ENCODE measurements around the gene LDHAL6B. TPM values are rescaled to one million over a fixed set of nuclear protein-coding genes. Genes with fewer than 3 reads are reported as not detected.

LDHAL6B gene
- total RNA-seq, 1 donor from 2014 or later = not detected

DNA sequence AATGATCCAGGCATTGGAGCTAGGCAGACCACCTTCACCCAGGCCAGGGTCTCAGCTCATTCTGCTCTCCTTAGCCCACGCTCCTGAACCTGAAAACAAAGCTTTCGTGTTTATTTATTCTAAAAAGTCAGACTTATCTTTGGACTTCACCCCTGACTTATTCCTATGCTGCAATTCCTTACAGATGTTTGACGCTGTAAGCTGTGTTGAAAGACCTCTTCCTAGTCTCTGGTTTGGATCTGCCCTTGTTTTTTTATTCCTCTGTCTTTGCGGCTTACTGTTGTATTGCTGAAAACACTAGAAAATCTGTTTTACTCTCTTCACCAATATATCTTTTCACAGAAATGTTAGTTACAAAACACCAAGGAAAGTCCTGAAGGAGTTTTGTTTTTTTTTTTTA is 40.5 kb upstream of the LDHAL6B start:
- peak overlapping the region; percentile 53 for H3K27ac Mint-ChIP-seq (ENCODE audit: unreplicated experiment)

DNA sequence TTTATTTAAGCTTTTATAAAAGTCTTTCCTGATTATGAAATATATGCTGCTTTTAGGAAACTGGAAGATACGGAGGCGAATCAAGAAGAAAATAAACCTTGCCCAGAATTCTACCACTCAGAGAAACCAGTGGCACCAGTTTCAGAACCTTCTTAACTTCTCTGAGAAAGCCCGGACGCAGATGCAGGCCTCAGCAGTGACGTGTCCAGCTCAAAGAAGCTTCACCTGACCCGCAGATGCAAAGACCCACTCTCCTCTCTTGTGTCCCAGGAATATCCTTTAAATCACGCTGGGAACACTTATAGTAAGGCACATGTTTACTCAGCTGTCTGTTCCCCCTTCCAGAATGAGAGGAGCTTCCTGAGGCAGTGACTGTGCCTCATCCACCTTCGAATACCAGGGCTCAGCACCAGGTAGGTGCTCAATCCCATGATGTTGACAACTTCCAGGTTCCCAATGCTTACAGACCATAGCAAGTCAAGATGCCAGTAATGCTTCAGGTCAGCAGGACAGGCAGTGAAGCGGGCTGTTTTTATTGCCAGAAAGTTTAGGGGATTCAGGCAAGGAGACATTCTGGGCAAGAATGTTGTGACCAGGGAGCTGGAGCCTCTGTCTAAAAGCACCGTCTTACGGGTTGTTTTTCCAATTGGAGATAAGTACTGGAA is 39.9 kb upstream of the LDHAL6B start:
- H3K27ac Mint-ChIP-seq (ENCODE audit: unreplicated experiment) = peak overlapping the region; percentile 53
- H3K27me3 Mint-ChIP-seq (ENCODE audit: low read depth, unreplicated experiment) = no peaks in the 10 kb centered on the region
- DNase-seq (ENCODE audit: low read depth) (no peak), FAIRE-seq (no peak)
- no peaks in the 10 kb centered on the region for H3K9me3 Mint-ChIP-seq (ENCODE audit: unreplicated experiment)
- H3K4me3 Mint-ChIP-seq (ENCODE audit: unreplicated experiment) = no peak overlapping the region
- peaks cover 40% of the 10 kb centered on the region for H3K4me1 Mint-ChIP-seq (ENCODE audit: low read depth, unreplicated experiment)
- Histone ChIP-seq H3K4me2 (ENCODE audit: low read length) (no peak overlapping the region), H3K4me3 (ENCODE audit: insufficient read depth, low read depth, low read length) (no peak overlapping the region), H3K4me1 (ENCODE audit: insufficient read depth, low read length) (peaks cover 41% of the 10 kb centered on the region), H3K27me3 (ENCODE audit: insufficient read depth, low read length) (no peaks in the 10 kb centered on the region), H3K9ac (ENCODE audit: low read length) (no peak overlapping the region), H4K20me1 (ENCODE audit: insufficient read depth, low read length) (no peaks in the 10 kb centered on the region), H3K79me2 (ENCODE audit: insufficient read depth, low read length) (no peaks in the 10 kb centered on the region), H3K9me3 (ENCODE audit: insufficient read depth, low read depth, low read length) (no peaks in the 10 kb centered on the region), H3K36me3 (ENCODE audit: insufficient read depth, low read length) (peaks cover 17% of the 10 kb centered on the region), H2AFZ (ENCODE audit: low read depth, low read length) (no peak overlapping the region), H3K27ac (ENCODE audit: low read depth, low read length) (no peak overlapping the region)
- peaks cover 30% of the 10 kb centered on the region for H3K36me3 Mint-ChIP-seq (ENCODE audit: low read depth, unreplicated experiment)
- no peak for TF ChIP-seq EZH2 (IDR thresholded peaks at IDR 0.05; ENCODE audit: insufficient read depth, low read length)
- TF ChIP-seq, protein P1, sequence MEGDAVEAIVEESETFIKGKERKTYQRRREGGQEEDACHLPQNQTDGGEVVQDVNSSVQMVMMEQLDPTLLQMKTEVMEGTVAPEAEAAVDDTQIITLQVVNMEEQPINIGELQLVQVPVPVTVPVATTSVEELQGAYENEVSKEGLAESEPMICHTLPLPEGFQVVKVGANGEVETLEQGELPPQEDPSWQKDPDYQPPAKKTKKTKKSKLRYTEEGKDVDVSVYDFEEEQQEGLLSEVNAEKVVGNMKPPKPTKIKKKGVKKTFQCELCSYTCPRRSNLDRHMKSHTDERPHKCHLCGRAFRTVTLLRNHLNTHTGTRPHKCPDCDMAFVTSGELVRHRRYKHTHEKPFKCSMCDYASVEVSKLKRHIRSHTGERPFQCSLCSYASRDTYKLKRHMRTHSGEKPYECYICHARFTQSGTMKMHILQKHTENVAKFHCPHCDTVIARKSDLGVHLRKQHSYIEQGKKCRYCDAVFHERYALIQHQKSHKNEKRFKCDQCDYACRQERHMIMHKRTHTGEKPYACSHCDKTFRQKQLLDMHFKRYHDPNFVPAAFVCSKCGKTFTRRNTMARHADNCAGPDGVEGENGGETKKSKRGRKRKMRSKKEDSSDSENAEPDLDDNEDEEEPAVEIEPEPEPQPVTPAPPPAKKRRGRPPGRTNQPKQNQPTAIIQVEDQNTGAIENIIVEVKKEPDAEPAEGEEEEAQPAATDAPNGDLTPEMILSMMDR (IDR thresholded peaks at IDR 0.05; ENCODE audit: insufficient read depth, low read depth, low read length) = no peak

More for the DNA sequence above, 40.5 kb upstream of the LDHAL6B start:
- H3K4me1 Mint-ChIP-seq (ENCODE audit: low read depth, unreplicated experiment) = peaks cover 40% of the 10 kb centered on the region
- H3K4me1 ChIP-seq (ENCODE audit: insufficient read depth, low read length) = peaks cover 41% of the 10 kb centered on the region
- no peak overlapping the region for H2AFZ ChIP-seq (ENCODE audit: low read depth, low read length)
- no peaks in the 10 kb centered on the region for H3K9me3 Mint-ChIP-seq (ENCODE audit: unreplicated experiment)
- TF ChIP-seq EZH2 (IDR thresholded peaks at IDR 0.05; ENCODE audit: insufficient read depth, low read length) = no peak
- TF ChIP-seq, protein P1 (IDR thresholded peaks at IDR 0.05; ENCODE audit: insufficient read depth, low read depth, low read length) = no peak
- no peaks in the 10 kb centered on the region for H3K79me2 ChIP-seq (ENCODE audit: insufficient read depth, low read length)
- H3K36me3 ChIP-seq (ENCODE audit: insufficient read depth, low read length) = peaks cover 14% of the 10 kb centered on the region
- H3K4me3 ChIP-seq (ENCODE audit: insufficient read depth, low read depth, low read length) = no peak overlapping the region
- H3K27me3 Mint-ChIP-seq (ENCODE audit: low read depth, unreplicated experiment) = no peaks in the 10 kb centered on the region
- peaks cover 27% of the 10 kb centered on the region for H3K36me3 Mint-ChIP-seq (ENCODE audit: low read depth, unreplicated experiment)
- DNase-seq (ENCODE audit: low read depth) (no peak), FAIRE-seq (no peak)
- no peaks in the 10 kb centered on the region for H3K27me3 ChIP-seq (ENCODE audit: insufficient read depth, low read length)
- H3K9me3 ChIP-seq (ENCODE audit: insufficient read depth, low read depth, low read length) = no peaks in the 10 kb centered on the region
- H3K27ac ChIP-seq (ENCODE audit: low read depth, low read length) = peak overlapping the region; percentile 12
- no peak overlapping the region for H3K4me2 ChIP-seq (ENCODE audit: low read length)
- no peaks in the 10 kb centered on the region for H4K20me1 ChIP-seq (ENCODE audit: insufficient read depth, low read length)
- H3K9ac ChIP-seq (ENCODE audit: low read length) = no peak overlapping the region
- no peak overlapping the region for H3K4me3 Mint-ChIP-seq (ENCODE audit: unreplicated experiment)

DNA sequence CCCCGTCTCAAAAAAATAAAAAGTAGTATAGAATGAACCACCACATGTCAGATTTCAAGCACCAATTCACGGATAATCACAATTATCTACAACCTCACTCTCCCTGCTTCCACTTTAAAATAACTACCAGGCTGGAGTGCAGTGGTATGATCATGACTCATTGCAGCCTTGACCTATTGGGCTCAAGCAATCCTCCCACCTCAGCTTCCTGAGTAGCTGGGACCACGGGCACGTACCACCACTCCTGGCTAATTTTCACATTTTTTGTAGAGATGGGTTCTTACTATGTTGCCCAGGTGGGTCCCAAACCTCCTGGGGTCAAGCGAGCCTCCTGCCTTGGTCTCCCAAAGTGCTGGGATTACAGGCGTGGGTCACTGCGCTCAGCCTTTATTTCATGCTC is 38.1 kb upstream of the LDHAL6B start:
- Histone ChIP-seq H3K9me3 (ENCODE audit: insufficient read depth, low read depth, low read length) (no peaks in the 10 kb centered on the region), H3K36me3 (ENCODE audit: insufficient read depth, low read length) (peaks cover 25% of the 10 kb centered on the region), H3K27me3 (ENCODE audit: insufficient read depth, low read length) (no peaks in the 10 kb centered on the region), H3K4me2 (ENCODE audit: low read length) (peak overlapping the region; percentile 46), H3K27ac (ENCODE audit: low read depth, low read length) (peak overlapping the region; percentile 94), H3K4me1 (ENCODE audit: insufficient read depth, low read length) (peaks cover 41% of the 10 kb centered on the region), H3K4me3 (ENCODE audit: insufficient read depth, low read depth, low read length) (no peak overlapping the region), H3K79me2 (ENCODE audit: insufficient read depth, low read length) (no peaks in the 10 kb centered on the region), H3K9ac (ENCODE audit: low read length) (peak overlapping the region; percentile 69), H4K20me1 (ENCODE audit: insufficient read depth, low read length) (no peaks in the 10 kb centered on the region), H2AFZ (ENCODE audit: low read depth, low read length) (no peak overlapping the region)
- DNase-seq (ENCODE audit: low read depth) (peak; percentile 69), FAIRE-seq (no peak)
- H3K27ac Mint-ChIP-seq (ENCODE audit: unreplicated experiment) = peak overlapping the region; percentile 97
- TF ChIP-seq EZH2 (IDR thresholded peaks at IDR 0.05; ENCODE audit: insufficient read depth, low read length) = no peak
- TF ChIP-seq, protein P1 (IDR thresholded peaks at IDR 0.05; ENCODE audit: insufficient read depth, low read depth, low read length) = no peak
- peaks cover 40% of the 10 kb centered on the region for H3K4me1 Mint-ChIP-seq (ENCODE audit: low read depth, unreplicated experiment)
- H3K27me3 Mint-ChIP-seq (ENCODE audit: low read depth, unreplicated experiment) = no peaks in the 10 kb centered on the region
- H3K36me3 Mint-ChIP-seq (ENCODE audit: low read depth, unreplicated experiment) = peaks cover 32% of the 10 kb centered on the region
- H3K9me3 Mint-ChIP-seq (ENCODE audit: unreplicated experiment) = no peaks in the 10 kb centered on the region
- H3K4me3 Mint-ChIP-seq (ENCODE audit: unreplicated experiment) = no peak overlapping the region
